A549 (cell line): ENCODE results near the gene AQP6. TPM values are rescaled to one million over a fixed set of nuclear protein-coding genes. Genes with fewer than 3 reads are reported as not detected.

Experiments
- ATAC-seq, 2 experiments: fragments of 200-7000 bp in 1 of 2; fragments of >200 bp in 1 of 2; cut with Nextera tagmentation in 1 of 2; cut with Tn5 transposase in 1 of 2; 3 replicates each; pipeline versions ENCODE4 v1.8.0 to v1.9.1; 2018 to 2020; ENCODE audit warnings: mild to moderate bottlenecking in 1 of 2, moderate library complexity in 1 of 2
- CTCF ChIA-PET: fragments of 300-600 bp; sonication (Branson Sonifier 250); formaldehyde crosslinking; extraction: SDS; loops from one replicate; lab custom pipeline; 2021; ENCODE audit warnings: antibody characterized with exemption, inconsistent platforms; lab: Yijun Ruan, JAX
- POLR2A ChIA-PET: fragments of 350-600 bp; formaldehyde crosslinking; extraction: SDS; loops from one replicate; lab custom pipeline; 2021; ENCODE audit warnings: antibody characterized with exemption, inconsistent platforms; lab: Yijun Ruan, JAX
- DNase-seq, 2 experiments: peaks; one replicate each; pipeline versions ENCODE4 v3.0.0 to v3.0.0-alpha.2; 2011 to 2016; ENCODE audit warnings: low read depth in 1 of 2, low spot score in 1 of 2
- FAIRE-seq: peaks from 2 replicates; lab custom pipeline; 2011; peaks lifted over from hg19 to GRCh38; lab: Jason Lieb, UNC
- H3K27ac ChIP-seq, 2 experiments: fragments of >200 bp; sonication (Bioruptor Twin); formaldehyde crosslinking; 3 replicates each; pipeline ENCODE4 v1.5.1; 2016 to 2017
- H3K4me1 ChIP-seq: fragments of >200 bp; sonication (Bioruptor Twin); formaldehyde crosslinking; 3 replicates; pipeline ENCODE4 v1.6.1; 2016
- H3K4me2 ChIP-seq: fragments of >200 bp; sonication (Bioruptor Twin); formaldehyde crosslinking; 3 replicates; pipeline ENCODE4 v1.6.1; 2016
- H3K4me3 ChIP-seq: fragments of >200 bp; sonication (Bioruptor Twin); formaldehyde crosslinking; 3 replicates; pipeline ENCODE4 v1.5.1; 2016
- H3K9me3 ChIP-seq: fragments of >200 bp; sonication (Bioruptor Twin); formaldehyde crosslinking; 3 replicates; pipeline ENCODE4 v1.6.1; 2016
- CHD4 ChIP-seq: fragments of 200-600 bp; sonication (generic); IDR thresholded peaks from 2 replicates; pipeline ENCODE4 v1.6.1; 2016; ENCODE audit warnings: antibody characterized with exemption, mild to moderate bottlenecking, borderline replicate concordance
- EHMT2 ChIP-seq: fragments of 200-600 bp; sonication (generic); IDR thresholded peaks from 2 replicates; pipeline ENCODE4 v1.6.1; 2016; ENCODE audit warnings: antibody characterized with exemption, low read depth, mild to moderate bottlenecking, moderate library complexity
- EP300 ChIP-seq, 2 experiments: fragments of >200 bp; sonication (Bioruptor Twin); formaldehyde crosslinking; IDR thresholded peaks; 2 replicates in 1 of 2; 3 replicates in 1 of 2; pipeline ENCODE4 v1.6.1; 2016 to 2017
- ESRRA ChIP-seq: fragments of 150-350 bp; IDR thresholded peaks from 2 replicates; pipeline ENCODE4 v1.6.1; 2014; ENCODE audit warnings: mild to moderate bottlenecking, low read length, borderline replicate concordance
- GATA3 ChIP-seq: IDR thresholded peaks from 2 replicates; pipeline ENCODE4 v1.6.1; 2012; ENCODE audit warnings: borderline replicate concordance
- JUNB ChIP-seq: fragments of >200 bp; sonication (Bioruptor Twin); formaldehyde crosslinking; IDR thresholded peaks from 2 replicates; pipeline ENCODE4 v1.6.1; 2016
- KDM1A ChIP-seq: fragments of 200-600 bp; sonication (generic); IDR thresholded peaks from 2 replicates; pipeline ENCODE4 v1.6.1; 2016; ENCODE audit warnings: low read depth, mild to moderate bottlenecking
- KDM5A ChIP-seq: fragments of 200-600 bp; sonication (generic); IDR thresholded peaks from 2 replicates; pipeline ENCODE4 v1.6.1; 2016; ENCODE audit warnings: antibody characterized with exemption, mild to moderate bottlenecking
- MAZ ChIP-seq: fragments of 150-350 bp; IDR thresholded peaks from 2 replicates; pipeline ENCODE4 v1.6.1; 2014; ENCODE audit warnings: antibody characterized with exemption, low read depth, low read length, borderline replicate concordance
- MYC ChIP-seq: IDR thresholded peaks from 2 replicates; pipeline ENCODE4 v1.6.1; 2012; ENCODE audit warnings: mild to moderate bottlenecking, inconsistent platforms, low read length, improper control_type of control experiment, borderline replicate concordance
- RAD21 ChIP-seq, 2 experiments: fragments of >200 bp in 1 of 2; sonication (Bioruptor Twin) in 1 of 2; formaldehyde crosslinking in 1 of 2; IDR thresholded peaks in 1 of 2; conservative IDR thresholded peaks in 1 of 2; 2 replicates in 1 of 2; 3 replicates in 1 of 2; pipeline ENCODE4 v1.6.1; 2012 to 2018; ENCODE audit warnings: inconsistent platforms in 1 of 2
- RARB ChIP-seq: fragments of 250-450 bp; sonication (Bioruptor Pico); IDR thresholded peaks from 2 replicates; pipeline ENCODE4 v1.8.0; 2021; ENCODE audit warnings: mild to moderate bottlenecking, moderate library complexity
- RFX5 ChIP-seq: fragments of 450-650 bp; IDR thresholded peaks from 2 replicates; pipeline ENCODE4 v1.7.1; 2014; ENCODE audit warnings: antibody characterized with exemption, mild to moderate bottlenecking, moderate library complexity
- TFCP2L1 ChIP-seq: fragments of 250-450 bp; sonication (Bioruptor Pico); IDR thresholded peaks from 2 replicates; pipeline ENCODE4 v1.5.0; 2021; ENCODE audit warnings: mild to moderate bottlenecking
- WGBS: methylation state at CpG from one replicate; pipeline ENCODE4 v1.1.6; 2017; ENCODE audit errors: missing lambda C conversion rate; 5-methylcytosine and 5-hydroxymethylcytosine counted together
- polyA plus RNA-seq, 4 experiments: library from polyadenylated mRNA; depleted of rRNA in 3 of 4; stranded (reverse); fragments of >200 nt; fragmentation: RNase III in 1 of 4; extraction: RNeasy Plus Mini Kit Qiagen cat#74134 plus additional on column Dnase treatment in 1 of 4; gene quantifications; 2 replicates in 3 of 4; 3 replicates in 1 of 4; pipeline ENCODE4 v1.2.3, GENCODE V29; 2011 to 2017
- TF ChIP-seq, protein P1 (sequence below): IDR thresholded peaks from 2 replicates; pipeline ENCODE4 v1.6.1; 2012
- TF ChIP-seq, protein P2 (sequence below): fragments of 450-650 bp; IDR thresholded peaks from 2 replicates; pipeline ENCODE4 v1.6.1; 2014; ENCODE audit warnings: antibody characterized with exemption
- TF ChIP-seq, protein P3 (sequence below): fragments of >200 bp; sonication (Bioruptor Twin); formaldehyde crosslinking; IDR thresholded peaks from 3 replicates; pipeline ENCODE4 v1.6.1; 2016
- TF ChIP-seq, protein P4 (sequence below): fragments of 200-600 bp; sonication (generic); IDR thresholded peaks from 2 replicates; pipeline ENCODE4 v1.6.1; 2016; ENCODE audit warnings: antibody characterized with exemption, mild to moderate bottlenecking, moderate library complexity

The AQP6 gene
- polyA plus RNA-seq, 2 of the 4 experiments (the other 2 are of a cell fraction) = 0.05 TPM; not detected in 1

DNA sequence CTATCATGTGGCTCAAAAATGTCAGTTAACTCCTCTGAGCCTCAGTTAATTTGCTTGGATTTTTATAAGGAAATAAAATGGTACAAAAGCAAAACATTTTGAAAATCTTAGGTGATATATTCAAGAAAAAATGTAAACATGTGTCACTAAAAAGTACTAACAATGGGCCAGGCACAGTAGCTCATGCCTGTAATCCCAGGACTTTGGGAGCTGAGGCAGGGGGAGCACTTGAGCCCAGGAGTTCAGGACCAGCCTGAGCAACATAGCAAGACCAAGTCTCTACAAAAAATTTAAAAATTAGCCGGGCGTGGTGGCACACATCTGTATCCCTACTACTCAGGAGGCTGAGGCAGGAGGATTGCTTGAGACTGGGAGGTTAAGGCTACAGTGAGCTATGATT is 25.7 kb downstream of the AQP6 start:
- Histone ChIP-seq H3K4me3 (no peak overlapping the region), H3K4me1 (no peaks in the 10 kb centered on the region), H3K4me2 (no peak overlapping the region), H3K9me3 (no peaks in the 10 kb centered on the region), H3K27ac (no peak overlapping the region)
- TF ChIP-seq, protein P1, sequence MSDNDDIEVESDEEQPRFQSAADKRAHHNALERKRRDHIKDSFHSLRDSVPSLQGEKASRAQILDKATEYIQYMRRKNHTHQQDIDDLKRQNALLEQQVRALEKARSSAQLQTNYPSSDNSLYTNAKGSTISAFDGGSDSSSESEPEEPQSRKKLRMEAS = no peak
- TF ChIP-seq RAD21 (conservative IDR thresholded peaks at IDR 0.05 in 1 of 2, IDR thresholded peaks at IDR 0.05 in 1 of 2) (no peak), GATA3 (no peak), TFCP2L1 (CRISPR knock-in tag) (no peak), ESRRA (no peak)
- TF ChIP-seq, protein P2, sequence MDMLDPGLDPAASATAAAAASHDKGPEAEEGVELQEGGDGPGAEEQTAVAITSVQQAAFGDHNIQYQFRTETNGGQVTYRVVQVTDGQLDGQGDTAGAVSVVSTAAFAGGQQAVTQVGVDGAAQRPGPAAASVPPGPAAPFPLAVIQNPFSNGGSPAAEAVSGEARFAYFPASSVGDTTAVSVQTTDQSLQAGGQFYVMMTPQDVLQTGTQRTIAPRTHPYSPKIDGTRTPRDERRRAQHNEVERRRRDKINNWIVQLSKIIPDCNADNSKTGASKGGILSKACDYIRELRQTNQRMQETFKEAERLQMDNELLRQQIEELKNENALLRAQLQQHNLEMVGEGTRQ = no peak
- 92% methylated on average over 2 of the region's 2 CpGs for WGBS
- ChIA-PET CTCF (interaction anchor here (1.0 kb wide), 1 partner anchor 12 kb away, joined by 3 read pairs; no protein-coding TSS in a partner anchor), POLR2A (no interaction called here)
- no peak for FAIRE-seq
- DNase-seq = no peak
- ATAC-seq = peak in 1 of 2 experiments; percentile 45; a peak in 1 of 6 replicates

DNA sequence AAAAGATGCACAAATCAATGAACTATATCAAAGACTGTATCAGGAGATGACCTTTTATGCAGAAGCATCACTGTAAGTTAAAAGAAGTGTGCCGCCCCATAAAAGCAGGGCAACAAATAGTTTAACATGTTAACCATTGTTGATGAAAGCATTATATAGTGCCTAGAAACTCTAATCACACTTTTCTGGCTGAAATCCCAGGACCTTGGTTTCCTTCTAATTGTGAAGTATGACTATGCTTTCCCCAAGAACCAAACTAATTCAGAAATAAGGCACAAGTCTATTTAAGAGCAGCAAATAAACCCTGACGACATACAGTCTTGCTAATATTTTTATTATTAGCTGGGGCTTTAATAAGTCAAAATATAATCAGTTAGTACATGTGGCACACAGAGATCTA is 30.8 kb downstream of the AQP6 start:
- ATAC-seq = no peak
- Histone ChIP-seq H3K27ac (no peak overlapping the region), H3K4me2 (no peak overlapping the region), H3K4me3 (no peak overlapping the region), H3K4me1 (no peaks in the 10 kb centered on the region), H3K9me3 (no peaks in the 10 kb centered on the region)
- no peak for TF ChIP-seq KDM1A
- no peak for TF ChIP-seq KDM5A
- no peak for TF ChIP-seq MAZ
- TF ChIP-seq, protein P3, sequence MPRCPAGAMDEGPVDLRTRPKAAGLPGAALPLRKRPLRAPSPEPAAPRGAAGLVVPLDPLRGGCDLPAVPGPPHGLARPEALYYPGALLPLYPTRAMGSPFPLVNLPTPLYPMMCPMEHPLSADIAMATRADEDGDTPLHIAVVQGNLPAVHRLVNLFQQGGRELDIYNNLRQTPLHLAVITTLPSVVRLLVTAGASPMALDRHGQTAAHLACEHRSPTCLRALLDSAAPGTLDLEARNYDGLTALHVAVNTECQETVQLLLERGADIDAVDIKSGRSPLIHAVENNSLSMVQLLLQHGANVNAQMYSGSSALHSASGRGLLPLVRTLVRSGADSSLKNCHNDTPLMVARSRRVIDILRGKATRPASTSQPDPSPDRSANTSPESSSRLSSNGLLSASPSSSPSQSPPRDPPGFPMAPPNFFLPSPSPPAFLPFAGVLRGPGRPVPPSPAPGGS = no peak
- no peak for TF ChIP-seq ESRRA
- TF ChIP-seq, protein P1 = no peak
- TF ChIP-seq EP300 (IDR thresholded peaks at IDR 0.05) = no peak
- TF ChIP-seq EHMT2 = no peak
- TF ChIP-seq RFX5 = no peak
- no peak for TF ChIP-seq RAD21 (conservative IDR thresholded peaks at IDR 0.05 in 1 of 2, IDR thresholded peaks at IDR 0.05 in 1 of 2)
- no peak for TF ChIP-seq MYC
- TF ChIP-seq JUNB = no peak
- TF ChIP-seq RARB (CRISPR knock-in tag) = no peak
- TF ChIP-seq, protein P4, sequence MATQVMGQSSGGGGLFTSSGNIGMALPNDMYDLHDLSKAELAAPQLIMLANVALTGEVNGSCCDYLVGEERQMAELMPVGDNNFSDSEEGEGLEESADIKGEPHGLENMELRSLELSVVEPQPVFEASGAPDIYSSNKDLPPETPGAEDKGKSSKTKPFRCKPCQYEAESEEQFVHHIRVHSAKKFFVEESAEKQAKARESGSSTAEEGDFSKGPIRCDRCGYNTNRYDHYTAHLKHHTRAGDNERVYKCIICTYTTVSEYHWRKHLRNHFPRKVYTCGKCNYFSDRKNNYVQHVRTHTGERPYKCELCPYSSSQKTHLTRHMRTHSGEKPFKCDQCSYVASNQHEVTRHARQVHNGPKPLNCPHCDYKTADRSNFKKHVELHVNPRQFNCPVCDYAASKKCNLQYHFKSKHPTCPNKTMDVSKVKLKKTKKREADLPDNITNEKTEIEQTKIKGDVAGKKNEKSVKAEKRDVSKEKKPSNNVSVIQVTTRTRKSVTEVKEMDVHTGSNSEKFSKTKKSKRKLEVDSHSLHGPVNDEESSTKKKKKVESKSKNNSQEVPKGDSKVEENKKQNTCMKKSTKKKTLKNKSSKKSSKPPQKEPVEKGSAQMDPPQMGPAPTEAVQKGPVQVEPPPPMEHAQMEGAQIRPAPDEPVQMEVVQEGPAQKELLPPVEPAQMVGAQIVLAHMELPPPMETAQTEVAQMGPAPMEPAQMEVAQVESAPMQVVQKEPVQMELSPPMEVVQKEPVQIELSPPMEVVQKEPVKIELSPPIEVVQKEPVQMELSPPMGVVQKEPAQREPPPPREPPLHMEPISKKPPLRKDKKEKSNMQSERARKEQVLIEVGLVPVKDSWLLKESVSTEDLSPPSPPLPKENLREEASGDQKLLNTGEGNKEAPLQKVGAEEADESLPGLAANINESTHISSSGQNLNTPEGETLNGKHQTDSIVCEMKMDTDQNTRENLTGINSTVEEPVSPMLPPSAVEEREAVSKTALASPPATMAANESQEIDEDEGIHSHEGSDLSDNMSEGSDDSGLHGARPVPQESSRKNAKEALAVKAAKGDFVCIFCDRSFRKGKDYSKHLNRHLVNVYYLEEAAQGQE = no peak
- no peak for TF ChIP-seq CHD4
- DNase-seq = no peak
- CTCF ChIA-PET = interaction anchor here (0.8 to 7.3 kb wide), 6 partner anchors 11 to 58 kb away, joined by 3 to 63 read pairs (median 4); no protein-coding TSS in a partner anchor
- 90% methylated on average over 2 of the region's 2 CpGs for WGBS
- POLR2A ChIA-PET = no interaction called here
- FAIRE-seq = no peak
